Placental pericyte (primary cell): Measurements from ENCODE around the gene GPS2. TPM values are rescaled to one million over a fixed set of nuclear protein-coding genes. Genes with fewer than 3 reads are reported as not detected.

Experiments used
- small RNA-seq: library from RNA; depleted of rRNA; stranded (forward); fragments of <200 nt; gene quantifications from one replicate; pipeline ENCODE3, GENCODE V24; 2012; ENCODE audit warnings: low replicate concordance
- total RNA-seq: library from RNA; depleted of rRNA; stranded (reverse); fragments of >200 nt; gene quantifications from 2 replicates; pipeline ENCODE4 v1.2.3, GENCODE V29; 2012

Gene GPS2, protein sequence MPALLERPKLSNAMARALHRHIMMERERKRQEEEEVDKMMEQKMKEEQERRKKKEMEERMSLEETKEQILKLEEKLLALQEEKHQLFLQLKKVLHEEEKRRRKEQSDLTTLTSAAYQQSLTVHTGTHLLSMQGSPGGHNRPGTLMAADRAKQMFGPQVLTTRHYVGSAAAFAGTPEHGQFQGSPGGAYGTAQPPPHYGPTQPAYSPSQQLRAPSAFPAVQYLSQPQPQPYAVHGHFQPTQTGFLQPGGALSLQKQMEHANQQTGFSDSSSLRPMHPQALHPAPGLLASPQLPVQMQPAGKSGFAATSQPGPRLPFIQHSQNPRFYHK
- total RNA-seq, result 52.5 and 65.7 TPM in 2 replicates

GRCh38 chr17:7314719-7315569, at the start of gene GPS2:
Gene GPS2 (minus strand): TSS chr17:7315360. CDS start chr17:7315052, 308 bp downstream.

DNA sequence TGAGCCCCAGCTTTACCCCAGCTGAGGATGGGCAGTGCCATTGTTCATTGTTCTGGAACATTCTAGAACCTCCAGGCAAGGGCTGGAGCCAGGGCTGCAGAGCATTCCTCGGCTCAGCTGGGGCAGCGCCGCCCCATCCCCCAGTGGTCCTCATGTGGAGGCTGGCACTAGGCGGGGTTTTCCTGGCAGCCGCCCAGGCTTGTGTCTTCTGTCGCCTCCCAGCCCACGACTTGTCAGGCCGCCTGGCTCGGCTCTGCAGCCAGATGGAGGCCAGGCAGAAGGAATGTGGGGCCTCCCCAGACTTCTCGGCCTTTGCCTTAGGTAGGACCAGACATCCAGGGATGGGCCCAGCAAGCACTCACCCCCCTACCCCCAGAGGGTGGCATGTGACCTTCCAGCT, 39.9 kb upstream of the GPS2 start, which contains the start of gene TMEM95:
TSS of gene TMEM95 (plus strand) at position 104 of the 400 bp plus-strand sequence. CDS start at position 153, 49 bp downstream.

DNA sequence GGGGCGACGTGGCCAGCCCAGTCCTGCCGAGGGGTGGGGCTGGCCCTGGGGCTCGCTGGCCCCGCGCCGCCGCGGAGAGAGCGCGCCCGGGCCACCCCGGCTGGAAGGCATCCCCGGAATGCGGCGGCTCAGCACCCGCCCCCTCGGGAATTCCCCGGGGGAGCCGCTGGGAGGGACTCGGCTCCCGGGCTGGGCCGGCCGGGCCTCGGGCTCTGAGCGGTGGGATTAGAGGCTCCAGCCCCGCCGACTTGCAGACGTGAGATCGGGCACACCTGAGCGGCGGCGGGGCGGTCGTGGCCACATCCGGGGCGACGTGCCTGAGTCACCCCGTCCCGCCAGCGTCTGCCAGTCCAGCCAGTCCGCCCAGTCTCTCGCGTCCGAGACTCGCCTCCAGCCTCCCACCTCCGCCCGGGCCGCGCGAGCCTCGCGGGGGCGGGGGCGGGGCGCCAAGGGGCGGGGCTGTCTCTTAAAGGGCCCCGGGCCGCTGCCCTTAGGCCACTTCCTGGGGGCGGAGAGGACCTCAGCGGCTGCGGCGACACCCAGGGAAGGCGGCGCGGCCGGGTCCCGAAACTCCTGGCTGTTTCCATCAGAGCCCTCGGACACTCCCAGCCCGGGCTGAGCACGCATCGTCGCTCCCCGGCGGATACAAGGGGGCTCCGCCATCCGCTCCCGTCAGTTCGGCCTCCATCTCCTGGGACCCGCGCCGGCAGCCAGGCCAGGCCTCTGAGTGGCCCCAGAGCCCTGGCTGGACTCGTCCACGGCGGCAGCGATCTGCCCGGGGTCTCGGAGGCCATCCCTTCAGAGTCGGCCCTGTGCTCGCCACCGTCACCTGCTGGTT, 36.7 kb upstream of the GPS2 start, which contains the start of gene KCTD11:
TSS of gene KCTD11 (plus strand) at position 498 of the 838 bp plus-strand sequence.

DNA sequence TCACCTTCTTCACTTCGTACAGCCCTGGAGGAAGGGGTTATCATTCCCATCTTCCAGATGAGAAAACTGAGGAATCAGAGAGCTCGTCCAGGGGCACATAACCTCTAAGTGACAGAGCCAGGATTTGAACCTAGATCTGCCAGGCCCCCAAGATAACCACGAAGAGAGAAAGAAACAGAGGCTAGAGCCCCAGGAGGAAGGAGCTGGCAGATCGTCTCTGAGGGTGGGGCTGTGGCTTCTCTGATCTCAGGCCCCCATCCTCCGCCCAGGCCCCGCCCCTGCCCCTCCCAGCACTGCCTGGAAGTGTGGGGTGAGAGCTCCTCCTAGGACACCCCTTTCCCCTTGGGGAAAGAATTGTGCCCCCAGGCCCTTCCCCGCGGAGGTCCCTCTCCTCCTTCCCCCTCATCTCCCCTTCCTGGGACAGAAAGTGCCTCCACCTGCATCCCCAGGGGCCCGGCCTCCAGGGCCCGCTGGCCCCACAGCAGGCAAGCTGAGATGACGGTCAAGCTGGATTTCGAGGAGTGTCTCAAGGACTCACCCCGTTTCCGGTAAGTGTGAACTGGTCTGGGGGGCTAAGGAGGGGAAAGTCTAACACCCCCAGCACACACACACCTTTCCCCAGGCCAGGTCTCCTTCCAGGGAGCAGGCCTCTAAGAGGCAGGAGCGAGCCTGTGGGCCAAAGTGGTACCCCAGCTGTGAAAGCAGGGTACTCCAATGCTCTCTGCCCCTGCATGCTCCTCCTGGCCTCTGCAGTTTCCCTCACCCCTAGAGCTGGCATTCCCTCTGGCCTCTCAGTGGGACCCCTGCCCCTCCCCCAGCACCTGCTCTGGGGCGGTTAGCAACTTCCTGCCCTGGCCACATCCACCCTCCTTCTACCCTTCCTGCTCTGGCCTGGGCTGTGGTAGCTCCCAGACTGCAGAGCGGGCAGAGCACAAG, 21.3 kb upstream of the GPS2 start, which contains the start of gene ACAP1:
TSS of gene ACAP1 (plus strand) at position 290 of the 936 bp plus-strand sequence. CDS start at position 496, 206 bp downstream.

DNA sequence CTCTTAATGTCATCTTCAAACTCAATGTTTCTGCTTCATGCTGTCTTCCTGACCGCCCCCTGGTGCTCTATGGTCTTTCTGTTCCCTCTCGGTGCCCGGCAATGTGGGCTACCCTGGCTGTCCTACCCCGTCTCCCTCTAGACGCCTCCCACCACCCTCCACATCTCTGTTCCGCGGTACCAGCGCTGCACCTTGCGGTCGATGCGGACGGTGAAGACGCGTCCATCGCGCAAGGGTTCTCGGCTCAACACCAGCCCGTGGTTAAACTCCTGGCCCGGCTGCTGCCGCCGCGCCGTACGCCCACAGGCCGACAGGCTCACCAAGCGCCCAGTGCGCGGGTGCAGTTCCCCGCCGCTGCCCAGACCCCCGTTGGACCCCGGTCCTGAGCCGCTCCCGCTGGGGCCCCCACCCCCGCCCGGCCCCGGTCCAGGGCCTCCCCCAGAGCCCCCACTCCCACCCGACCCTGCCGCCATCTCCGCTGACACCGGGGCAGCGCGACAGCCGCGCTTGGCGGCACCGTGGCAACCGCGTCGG, 13.7 kb upstream of the GPS2 start, which contains the start of gene NEURL4:
TSS of gene NEURL4 (minus strand) at position 496 of the 534 bp plus-strand sequence. CDS start at position 473, 23 bp downstream.

GRCh38 chr17:7306911-7307685, 8.1 kb downstream of the GPS2 start, which contains the start of gene EIF5A:
Gene EIF5A (plus strand): TSS chr17:7307628. CDS start chr17:7309636, 2,008 bp downstream.

GRCh38 chr17:7294614-7295153, 20.5 kb downstream of the GPS2 start, which contains the start of gene YBX2:
Gene YBX2 (minus strand): TSS chr17:7294639. CDS start chr17:7294500, 139 bp downstream.

GRCh38 chr17:7281074-7281952, 33.8 kb downstream of the GPS2 start, which contains the start of gene SLC2A4:
Gene SLC2A4 (plus strand): TSS chr17:7281718. CDS start chr17:7281935, 217 bp downstream.

Small RNA genes within 50 kb of the gene (small RNA-seq; reads per million reads assigned to genes)
- gene AC026954.2 (not detected), gene RF00019 (not detected)

Other genes with a start within 250 kb of the GPS2 start
- gene CLEC10A, start 235.1 kb downstream of the GPS2 start, total RNA-seq, result not detected in 2 replicates
- gene ASGR2, start 200.5 kb downstream of the GPS2 start, total RNA-seq, result not detected in 2 replicates
- 0.86 and 1.5 TPM in 2 replicates for gene ASGR1, start 136.0 kb downstream of the GPS2 start, total RNA-seq
- gene DLG4, start 95.5 kb downstream of the GPS2 start, total RNA-seq, result 17.7 and 22.3 TPM in 2 replicates
- gene ACADVL, start 95.4 kb downstream of the GPS2 start, total RNA-seq, result 126 and 188 TPM in 2 replicates
- 82.8 and 90.8 TPM in 2 replicates for gene DVL2, start 80.8 kb downstream of the GPS2 start, total RNA-seq
- gene PHF23, start 75.9 kb downstream of the GPS2 start, total RNA-seq, result 46.1 and 64.1 TPM in 2 replicates
- gene GABARAP, start 72.9 kb downstream of the GPS2 start, total RNA-seq, result 124 and 548 TPM in 2 replicates
- gene CTDNEP1, start 63.6 kb downstream of the GPS2 start, total RNA-seq, result 38.7 and 47.4 TPM in 2 replicates
- gene ELP5, start 63.1 kb downstream of the GPS2 start, total RNA-seq, result 27.4 and 44.0 TPM in 2 replicates
- gene CLDN7, start 52.9 kb downstream of the GPS2 start, total RNA-seq, result 2.6 and 7.4 TPM in 2 replicates
- 0.22 TPM in 1 of 2 replicates, not detected in the other for gene SLC2A4, start 33.6 kb downstream of the GPS2 start, total RNA-seq
- not detected in 2 replicates for gene YBX2, start 20.7 kb downstream of the GPS2 start, total RNA-seq
- gene EIF5A, start 7.7 kb downstream of the GPS2 start, total RNA-seq, result 599 and 1,060 TPM in 2 replicates
- 22.1 and 25.2 TPM in 2 replicates for gene NEURL4, start 14.0 kb upstream of the GPS2 start, total RNA-seq
- 0.22 TPM in 1 of 2 replicates, not detected in the other for gene ACAP1, start 21.2 kb upstream of the GPS2 start, total RNA-seq
- 7.2 and 7.7 TPM in 2 replicates for gene KCTD11, start 36.8 kb upstream of the GPS2 start, total RNA-seq
- not detected in 2 replicates for gene TMEM95, start 39.8 kb upstream of the GPS2 start, total RNA-seq
- 0.22 TPM in 1 of 2 replicates, not detected in the other for gene TNK1, start 65.7 kb upstream of the GPS2 start, total RNA-seq
- gene PLSCR3, start 79.2 kb upstream of the GPS2 start, total RNA-seq, result 23.6 and 28.1 TPM in 2 replicates
- gene TMEM256, start 88.7 kb upstream of the GPS2 start, total RNA-seq, result 33.3 and 54.4 TPM in 2 replicates
- 5.2 and 5.7 TPM in 2 replicates for gene NLGN2, start 92.5 kb upstream of the GPS2 start, total RNA-seq
- gene SPEM1, start 105.0 kb upstream of the GPS2 start, total RNA-seq, result not detected in 2 replicates
- not detected in 2 replicates for gene SPEM2, start 110.3 kb upstream of the GPS2 start, total RNA-seq
- not detected in 2 replicates for gene SPEM3, start 113.5 kb upstream of the GPS2 start, total RNA-seq
- gene TMEM102, start 120.1 kb upstream of the GPS2 start, total RNA-seq, result 1.1 and 2.1 TPM in 2 replicates
- gene FGF11, start 124.2 kb upstream of the GPS2 start, total RNA-seq, result under 0.01 and 0.44 TPM in 2 replicates
- gene CHRNB1, start 129.7 kb upstream of the GPS2 start, total RNA-seq, result 2.9 and 3.3 TPM in 2 replicates
- 24.3 and 35.8 TPM in 2 replicates for gene ZBTB4, start 164.3 kb upstream of the GPS2 start, total RNA-seq
- not detected in 2 replicates for gene SLC35G6, start 166.1 kb upstream of the GPS2 start, total RNA-seq
- 75.7 and 125 TPM in 2 replicates for gene POLR2A, start 169.0 kb upstream of the GPS2 start, total RNA-seq
- 10.2 and 10.7 TPM in 2 replicates for gene TNFSF12, start 233.7 kb upstream of the GPS2 start, total RNA-seq
- gene TNFSF13, start 243.4 kb upstream of the GPS2 start, total RNA-seq, result 0.44 and 0.72 TPM in 2 replicates
- 56.9 and 109 TPM in 2 replicates for gene SENP3, start 246.6 kb upstream of the GPS2 start, total RNA-seq